Fibroblast of skin of abdomen (primary cell): ENCODE data around the gene SVIP. TPM values are rescaled to one million over a fixed set of nuclear protein-coding genes. Genes with fewer than 3 reads are reported as not detected.

Source experiments
- DNase-seq: peaks from one replicate; pipeline ENCODE4 v3.0.0-alpha.2; 2013
- polyA plus RNA-seq, 2 experiments: library from polyadenylated mRNA; unstranded; fragments of 120-200 nt; gene quantifications; one replicate each; pipeline ENCODE4 v1.2.1, GENCODE V29; 2013; ENCODE audit not compliant: insufficient read length in 2 of 2

Gene SVIP
- 9.6 TPM for polyA plus RNA-seq (2013, experiment 1 of 2; ENCODE audit: insufficient read length)
- polyA plus RNA-seq (2013, experiment 2 of 2; ENCODE audit: insufficient read length), result 9.5 TPM

GRCh38 chr11:22829231-22830081 lies at the start of gene SVIP:
Gene SVIP (minus strand): TSS chr11:22829801. CDS start chr11:22829748, 53 bp downstream.
- peak; percentile 83 for DNase-seq

GRCh38 chr11:22878604-22879003 lies 49.0 kb upstream of the SVIP start:
- DNase-seq, result no peak

GRCh38 chr11:22878039-22878438 lies 48.4 kb upstream of the SVIP start:
- DNase-seq, result no peak

DNA sequence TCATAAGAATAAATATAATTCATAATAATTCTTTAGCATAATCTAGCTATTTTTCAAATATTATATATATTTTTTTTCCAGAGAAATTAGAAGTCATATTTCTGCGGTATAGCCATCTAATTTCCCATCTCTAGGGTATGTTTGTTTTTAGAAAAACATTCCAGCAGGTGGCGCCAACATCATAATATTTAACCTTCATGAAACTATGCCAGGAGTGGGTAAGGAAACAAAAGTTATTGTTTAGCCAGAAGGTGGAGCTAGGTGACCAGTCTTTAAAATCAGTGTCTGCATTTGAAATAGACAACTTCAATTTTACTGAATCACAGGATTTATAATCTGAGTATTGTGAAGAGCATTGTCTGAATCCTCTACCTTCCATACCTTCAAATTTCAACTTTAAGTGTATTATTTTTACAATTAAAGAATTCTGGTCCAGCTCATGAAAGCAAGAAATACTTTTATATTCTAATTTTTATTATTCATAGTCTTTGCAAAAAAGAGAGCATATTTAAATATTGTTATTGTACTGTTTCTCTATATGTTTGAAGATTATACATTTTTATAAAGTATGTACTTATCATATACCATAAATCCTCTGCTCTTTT lies 46.4 kb upstream of the SVIP start:
- DNase-seq, result peak; percentile 85

DNA sequence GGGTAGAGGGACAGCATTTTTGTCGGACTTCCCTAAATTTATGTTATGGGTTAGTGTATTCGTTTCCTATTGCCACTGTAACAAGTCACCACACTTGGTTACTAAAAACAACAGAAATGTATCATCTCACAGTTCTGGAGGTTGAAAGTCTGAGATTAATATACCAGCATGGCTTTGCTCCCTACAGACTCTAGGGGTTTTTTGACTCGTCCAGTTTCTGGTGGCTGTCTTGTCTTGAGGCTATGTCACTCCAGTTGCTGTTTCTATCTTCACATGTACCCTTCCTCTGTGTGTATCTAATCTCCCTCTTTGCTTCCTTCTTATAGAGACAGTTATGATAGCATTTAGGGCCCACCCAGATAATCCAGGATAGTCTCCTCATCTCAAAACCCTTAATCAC lies 39.7 kb upstream of the SVIP start:
- DNase-seq, result no peak

- no peak for DNase-seq
Observed at GRCh38 chr11:22860241-22860640, 30.6 kb upstream of the SVIP start, which contains the start of gene CCDC179. Gene CCDC179 (minus strand): TSS chr11:22860474. CDS start chr11:22860421, 53 bp downstream.

GRCh38 chr11:22859756-22860155 lies 30.2 kb upstream of the SVIP start:
- DNase-seq, result no peak

- DNase-seq, result no peak
Observed at GRCh38 chr11:22851477-22851876, 21.9 kb upstream of the SVIP start.

DNA sequence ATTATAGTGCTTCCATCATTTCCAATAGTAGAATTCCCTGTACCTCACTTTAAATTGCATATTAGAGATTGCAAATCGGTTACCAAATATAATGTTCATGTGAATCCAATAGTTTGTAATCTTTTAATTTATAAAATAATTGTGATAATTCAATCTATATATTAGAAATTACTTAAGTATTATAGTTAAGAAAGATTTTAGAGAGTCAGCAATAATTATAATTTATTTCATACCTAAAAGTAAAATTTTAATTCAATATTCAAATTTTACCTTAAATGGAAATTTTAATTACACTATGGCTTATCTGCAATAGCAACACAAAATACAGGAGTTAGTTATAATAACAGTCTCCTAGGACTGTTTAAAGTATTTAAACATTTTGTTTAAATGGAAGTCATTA lies 17.1 kb upstream of the SVIP start:
- no peak for DNase-seq

DNA sequence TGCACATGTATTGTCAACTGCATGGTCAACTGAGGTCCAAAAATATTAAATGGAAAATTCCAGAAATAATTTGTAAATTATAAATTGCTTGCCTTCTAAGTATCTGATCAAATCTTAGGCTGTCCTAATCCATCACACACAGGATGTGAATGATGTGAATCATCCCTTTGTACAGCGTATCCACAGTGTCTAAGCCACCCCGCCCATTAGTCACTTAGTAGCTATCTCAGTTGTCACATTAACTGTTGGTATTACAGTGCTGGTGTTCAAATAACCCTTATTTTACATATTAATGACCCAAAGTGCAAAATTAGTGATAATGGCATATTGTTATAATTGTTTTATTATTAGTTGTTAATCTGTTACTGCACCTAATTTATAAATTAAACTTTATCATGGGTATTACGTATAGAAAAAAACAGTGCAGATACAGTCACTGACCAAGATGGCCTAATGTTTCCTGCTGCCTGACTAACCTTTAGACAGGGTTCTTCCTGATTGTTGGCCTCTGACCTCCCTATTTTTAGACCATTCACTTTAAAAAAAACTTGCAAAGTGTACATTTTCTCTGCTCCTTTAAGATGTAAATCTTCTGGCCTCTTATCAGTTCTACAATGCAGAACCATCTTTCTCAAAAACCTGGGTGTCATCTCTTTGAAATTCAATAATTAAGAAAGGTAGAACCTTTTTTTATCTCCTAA lies 2.9 kb upstream of the SVIP start:
- no peak for DNase-seq

GRCh38 chr11:22830082-22830414 lies 447 bp upstream of the SVIP start:
- DNase-seq, result no peak

- no peak for DNase-seq
Observed at GRCh38 chr11:22828373-22828772, 1.2 kb downstream of the SVIP start.

DNA sequence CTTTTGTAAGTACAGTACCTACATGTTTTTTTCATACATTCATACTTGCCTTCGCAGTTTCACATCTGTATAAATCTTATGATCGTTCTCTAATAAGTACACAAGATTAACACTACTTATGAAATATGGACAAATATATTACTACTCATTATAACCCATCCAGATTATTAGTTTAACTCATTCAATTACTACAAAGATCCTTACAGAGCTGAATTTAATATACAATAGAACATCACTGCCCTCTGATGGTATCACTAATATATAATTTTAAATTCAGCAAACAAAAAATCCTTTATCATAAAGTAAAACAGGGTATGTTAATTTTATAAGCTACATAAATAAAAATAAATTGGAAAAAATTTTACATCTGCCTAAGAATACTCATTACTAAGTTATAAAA lies 7.4 kb downstream of the SVIP start:
- DNase-seq, result no peak

- DNase-seq, result no peak
Observed at GRCh38 chr11:22809893-22810292, 19.7 kb downstream of the SVIP start.

GRCh38 chr11:22808571-22809197 lies 20.9 kb downstream of the SVIP start:
- DNase-seq, result no peak

DNA sequence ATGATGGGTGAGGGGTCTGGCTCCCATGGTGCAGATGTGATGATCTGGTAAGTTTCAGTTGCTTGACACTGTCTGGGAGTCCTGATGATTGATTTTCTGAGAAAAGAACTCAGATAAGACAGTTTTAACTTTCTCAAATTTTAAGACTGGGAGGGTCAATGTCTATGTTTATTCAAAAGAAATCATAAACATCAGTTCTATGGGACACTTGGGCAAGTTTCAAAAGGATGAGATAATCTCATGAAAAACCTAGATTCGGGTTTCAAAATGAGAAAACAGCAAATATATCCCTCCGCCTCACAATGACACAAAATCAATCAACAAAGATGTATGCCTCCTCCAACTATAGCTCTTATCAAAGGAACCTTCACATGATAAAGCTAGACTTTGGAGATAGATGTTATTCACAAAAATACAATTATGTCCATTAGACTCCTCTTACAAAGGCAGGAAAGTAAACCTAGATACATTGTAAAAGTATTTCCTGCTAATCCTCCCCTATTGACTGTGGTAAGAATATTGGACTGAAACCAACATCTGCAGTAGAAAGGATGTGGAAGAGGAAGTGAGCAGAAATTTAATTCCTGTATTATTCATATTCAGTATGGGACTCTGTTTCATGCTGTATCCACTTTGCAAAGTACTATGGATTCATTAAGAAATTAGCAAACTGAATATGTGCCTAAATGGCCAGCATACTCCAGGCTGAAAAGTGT lies 21.6 kb downstream of the SVIP start:
- peak; percentile 29 for DNase-seq

DNA sequence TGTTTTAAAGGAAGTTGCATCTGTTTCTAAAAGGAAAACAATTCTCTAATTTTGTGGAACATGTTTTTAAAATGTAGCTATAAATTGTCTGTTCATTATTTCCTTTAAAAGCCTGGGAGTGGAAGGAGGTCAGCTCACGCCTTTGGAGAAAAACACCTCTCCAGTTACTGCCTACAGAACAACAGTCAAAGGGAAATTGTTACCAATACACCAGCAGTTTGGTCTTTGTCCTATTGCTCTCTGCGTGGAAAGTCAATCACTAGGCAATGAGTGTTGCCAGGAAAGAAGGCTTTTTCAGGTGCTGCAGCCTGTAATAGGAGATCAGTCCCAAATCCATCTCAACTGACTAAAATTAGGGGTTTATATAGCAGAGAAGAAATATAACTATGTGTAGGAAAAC lies 22.2 kb downstream of the SVIP start:
- no peak for DNase-seq

- DNase-seq, result no peak
Observed at GRCh38 chr11:22802861-22803260, 26.7 kb downstream of the SVIP start.

DNA sequence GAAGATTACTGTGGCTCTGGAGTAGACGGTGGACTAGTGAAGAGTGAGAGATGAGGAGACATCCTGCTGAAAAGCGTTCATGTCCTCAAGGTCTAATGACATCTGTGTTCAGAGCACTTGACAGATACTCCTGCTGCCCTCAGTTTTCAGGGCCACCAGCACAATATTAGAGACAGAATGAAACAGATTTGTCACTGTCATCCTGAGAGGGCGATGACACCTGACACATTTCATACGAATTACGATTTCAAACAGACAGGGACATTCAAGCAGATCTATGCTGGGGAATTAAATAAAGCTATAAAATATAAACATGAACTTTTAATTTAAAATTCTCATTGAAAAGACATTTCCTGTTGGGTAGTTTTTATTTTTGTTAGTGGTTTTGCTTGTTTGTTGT lies 29.1 kb downstream of the SVIP start:
- DNase-seq, result no peak

DNA sequence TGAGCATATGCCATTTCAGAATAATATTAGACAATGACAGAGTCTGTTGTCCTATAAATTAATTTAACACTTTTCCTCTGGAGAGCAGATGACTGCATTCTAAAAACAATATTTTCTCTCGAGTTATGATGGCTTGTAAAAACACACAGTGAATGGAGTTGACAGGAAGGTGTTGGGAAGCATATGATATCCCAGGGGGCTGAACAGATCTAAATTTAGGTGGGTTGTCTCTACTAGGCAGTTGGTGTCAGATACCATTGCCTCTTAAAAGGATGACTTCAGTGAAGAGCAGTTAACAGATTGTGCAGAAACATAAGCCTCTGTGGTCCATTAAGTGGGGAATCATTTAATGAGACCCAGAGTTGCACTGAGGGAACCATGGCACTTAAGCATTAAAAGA lies 30.7 kb downstream of the SVIP start:
- DNase-seq, result no peak

GRCh38 chr11:22797047-22797446 lies 32.6 kb downstream of the SVIP start:
- no peak for DNase-seq

GRCh38 chr11:22795914-22796313 lies 33.7 kb downstream of the SVIP start:
- no peak for DNase-seq
